NCI-H345 treated with DMSO at 0.1 percent for 48 hours (cell line): Measurements from ENCODE around the gene ICAM2.

ENCODE experiments used
- DNase-seq: peaks from one replicate; lab custom pipeline; 2025; ENCODE audit not compliant: unreplicated experiment; lab: John Stamatoyannopoulos, UW

The ICAM2 gene

DNA sequence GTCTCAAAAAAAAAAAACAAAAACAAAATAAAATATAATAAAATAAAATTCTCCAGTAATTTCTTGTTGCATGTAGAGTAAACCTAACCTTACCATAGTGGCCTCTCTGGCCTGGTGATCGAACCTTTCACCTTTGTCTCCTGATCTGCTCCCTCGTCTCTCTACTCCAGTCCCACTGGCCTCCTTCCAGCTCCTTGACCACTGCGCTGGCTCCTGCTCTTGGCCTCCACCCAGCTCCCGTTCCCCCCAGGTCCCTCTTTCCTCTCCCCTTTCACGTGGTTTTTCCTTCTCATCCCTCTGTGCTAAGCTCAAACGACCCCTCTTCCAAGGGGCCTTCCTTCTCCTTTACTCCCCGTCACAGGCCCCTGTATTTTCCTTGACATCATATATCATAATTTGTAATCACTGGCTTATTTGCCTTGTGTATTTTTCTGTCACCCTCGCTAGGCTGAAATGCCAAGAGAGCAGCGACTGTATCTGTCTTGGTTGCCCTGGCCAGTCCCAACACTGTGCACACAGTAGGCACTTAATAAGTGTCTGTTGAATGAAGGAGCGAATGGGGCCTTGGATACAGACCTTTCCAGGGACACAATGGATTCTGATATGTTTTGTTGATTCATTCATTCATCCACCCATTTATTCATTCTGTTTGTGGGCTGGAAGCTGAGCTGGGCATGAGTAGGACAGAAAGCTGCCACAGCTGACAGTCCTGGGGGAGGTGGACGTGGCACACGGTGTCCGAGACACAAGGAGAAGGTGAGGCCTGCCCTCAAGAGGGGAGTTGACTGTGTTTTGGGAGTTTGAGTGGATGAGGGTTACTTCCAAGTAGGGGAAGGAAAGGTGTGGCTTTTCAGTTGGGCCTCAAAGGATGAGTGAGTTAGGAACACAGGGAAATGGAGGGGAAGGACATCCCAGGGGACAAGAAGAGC, 41.9 kb downstream of the ICAM2 start:
- no peak for DNase-seq

GRCh38 chr17:63976702-63977101, 43.7 kb downstream of the ICAM2 start:
- DNase-seq, result no peak

GRCh38 chr17:63975541-63976092, 44.8 kb downstream of the ICAM2 start:
- DNase-seq, result no peak

GRCh38 chr17:63974594-63975192, 45.7 kb downstream of the ICAM2 start:
- DNase-seq, result no peak

- DNase-seq, result no peak
Measured at GRCh38 chr17:63973930-63974593, 46.4 kb downstream of the ICAM2 start.

GRCh38 chr17:63973247-63973646, 47.2 kb downstream of the ICAM2 start:
- DNase-seq, result no peak

GRCh38 chr17:63972796-63973195, 47.6 kb downstream of the ICAM2 start, which contains the start of gene SCN4A:
TSS of gene SCN4A (minus strand) at chr17:63972918. CDS start at chr17:63972841, 77 bp downstream.
- no peak for DNase-seq

DNA sequence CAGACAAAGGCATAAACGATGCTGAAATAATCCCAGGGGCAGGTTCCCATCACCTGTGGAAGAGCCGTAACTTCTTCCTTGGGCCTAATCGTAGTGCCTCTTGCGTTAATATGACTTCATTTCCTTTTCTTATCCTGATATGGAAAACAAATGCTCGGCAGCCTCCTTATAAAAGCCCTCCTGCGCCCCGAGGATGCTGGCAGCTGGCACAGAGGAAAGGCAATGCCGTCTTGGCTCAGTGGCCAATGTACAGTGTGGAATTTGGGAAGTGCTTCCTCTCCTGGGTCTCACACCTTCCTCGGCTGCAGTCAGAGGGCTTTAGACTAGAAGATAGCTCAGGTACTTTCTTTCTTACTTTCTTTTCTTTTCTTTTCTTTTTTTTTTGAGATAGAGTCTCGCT, 51.2 kb downstream of the ICAM2 start:
- DNase-seq, result no peak

- no peak for DNase-seq
Measured at GRCh38 chr17:63967953-63968352, 52.5 kb downstream of the ICAM2 start.

DNA sequence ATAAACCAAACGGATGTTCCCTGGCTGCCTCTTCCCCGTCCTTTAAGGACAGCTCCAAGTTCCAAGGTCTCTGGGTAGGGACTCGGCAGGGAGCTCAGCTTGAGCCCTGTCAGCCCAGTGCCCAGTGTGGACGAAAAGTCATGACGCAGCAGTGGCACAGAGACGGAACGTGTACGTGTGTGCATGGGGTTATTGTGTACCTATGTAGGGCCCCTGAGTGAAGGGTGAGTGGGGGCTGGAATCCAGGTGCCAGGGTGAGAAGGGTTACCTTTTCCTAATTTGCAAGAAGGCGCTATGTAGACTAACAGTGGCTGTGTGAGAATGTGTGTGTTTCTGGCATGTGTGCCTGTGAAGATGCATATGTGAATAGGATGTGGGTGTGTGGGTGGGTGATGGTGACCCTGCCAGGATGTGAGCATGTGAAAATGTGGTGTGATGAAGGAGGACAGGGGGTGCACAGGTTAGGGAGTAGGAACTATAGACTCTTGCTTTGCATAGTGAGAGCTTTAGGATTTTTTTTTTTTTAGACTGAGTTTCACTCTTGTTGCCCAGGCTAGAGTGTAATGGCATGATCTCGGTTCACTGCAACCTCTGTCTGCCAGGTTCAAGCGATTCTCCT, 53.7 kb downstream of the ICAM2 start:
- DNase-seq, result no peak

GRCh38 chr17:63963123-63963522, 57.3 kb downstream of the ICAM2 start:
- DNase-seq, result no peak

GRCh38 chr17:63962298-63962744, 58.1 kb downstream of the ICAM2 start:
- no peak for DNase-seq

GRCh38 chr17:63961355-63962212, 58.8 kb downstream of the ICAM2 start:
- no peak for DNase-seq

GRCh38 chr17:63960430-63960829, 60.0 kb downstream of the ICAM2 start:
- no peak for DNase-seq

GRCh38 chr17:63960006-63960405, 60.4 kb downstream of the ICAM2 start:
- DNase-seq, result no peak

- DNase-seq, result no peak
Measured at GRCh38 chr17:63956296-63956920, 64.0 kb downstream of the ICAM2 start.

DNA sequence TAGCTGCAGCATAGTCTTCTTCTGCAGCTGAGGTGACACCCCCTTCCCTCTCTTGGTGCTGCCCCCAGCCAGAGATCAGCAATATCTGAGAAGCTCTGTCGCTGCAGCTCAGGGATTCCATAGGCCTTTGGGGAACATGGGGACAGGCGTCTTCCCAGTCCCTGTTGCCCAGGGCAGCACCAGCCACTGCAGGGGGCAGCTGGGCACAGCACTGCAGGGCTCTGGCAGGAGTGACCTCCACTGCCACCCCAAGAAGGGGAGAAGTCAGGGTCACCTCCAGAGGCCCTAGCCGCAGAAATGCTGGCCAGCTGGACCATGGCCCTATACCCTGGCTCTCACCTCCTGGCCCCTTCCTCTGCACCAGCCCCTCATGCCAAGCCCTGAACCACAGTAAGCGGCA, 64.6 kb downstream of the ICAM2 start:
- DNase-seq, result no peak

GRCh38 chr17:63955232-63955631, 65.2 kb downstream of the ICAM2 start:
- DNase-seq, result no peak

- DNase-seq, result no peak
Measured at GRCh38 chr17:63954402-63955063, 65.9 kb downstream of the ICAM2 start.
